OCI-LY7 (cell line): ENCODE results near the gene TGFBR2. TPM values are rescaled to one million over a fixed set of nuclear protein-coding genes. Genes with fewer than 3 reads are reported as not detected.

ENCODE experiments used
- BruUV-seq: library from RNA; stranded (reverse); fragments of 400-500 nt; replicated peaks from 2 replicates; lab custom pipeline; 2021; lab: Mats Ljungman, UMichigan
- CTCF ChIA-PET: fragments of 300-600 bp; sonication (Branson Sonifier 250); formaldehyde crosslinking; loops from one replicate; lab custom pipeline; 2022; ENCODE audit warnings: antibody characterized with exemption; ENCODE audit not compliant: unreplicated experiment; lab: Charles Lee
- POLR2A ChIA-PET: fragments of 300-600 bp; sonication (Branson Sonifier 250); formaldehyde crosslinking; loops from one replicate; lab custom pipeline; 2022; ENCODE audit warnings: antibody characterized with exemption; lab: Charles Lee
- DNase-seq: peaks from one replicate; pipeline ENCODE4 v3.0.0-alpha.2; 2015; ENCODE audit warnings: low spot score
- H2AFZ ChIP-seq: fragments of 200-600 bp; sonication (generic), shearing (Covaris generic); 2 replicates; pipeline ENCODE4 v1.6.1; 2014; ENCODE audit warnings: mild to moderate bottlenecking, antibody characterized with exemption, low read length, moderate library complexity
- H3K27ac ChIP-seq: fragments of 200-600 bp; sonication (generic); 2 replicates; pipeline ENCODE4 v1.5.1; 2014; ENCODE audit warnings: mixed run types, low read depth, mild to moderate bottlenecking, moderate library complexity, low read length, inconsistent platforms; ENCODE audit not compliant: poor library complexity, severe bottlenecking
- H3K36me3 ChIP-seq: fragments of 200-600 bp; sonication (generic); 2 replicates; pipeline ENCODE4 v1.6.1; 2014; ENCODE audit warnings: mild to moderate bottlenecking, antibody characterized with exemption, low read length, moderate library complexity, mixed read lengths; ENCODE audit not compliant: insufficient read depth
- H3K4me1 ChIP-seq: fragments of 200-600 bp; sonication (generic); 2 replicates; pipeline ENCODE4 v1.5.1; 2014; ENCODE audit warnings: mild to moderate bottlenecking, low read length; ENCODE audit not compliant: insufficient read depth, poor library complexity, severe bottlenecking
- H3K4me2 ChIP-seq: fragments of 200-600 bp; sonication (generic); 2 replicates; pipeline ENCODE4 v1.6.1; 2014; ENCODE audit warnings: mild to moderate bottlenecking, low read length
- H3K4me3 ChIP-seq: fragments of 200-600 bp; sonication (generic); 2 replicates; pipeline ENCODE4 v1.5.1; 2014; ENCODE audit warnings: mild to moderate bottlenecking, low read depth, low read length; ENCODE audit not compliant: poor library complexity, severe bottlenecking
- H3K79me2 ChIP-seq: fragments of 200-600 bp; sonication (generic); 2 replicates; pipeline ENCODE4 v1.6.1; 2016; ENCODE audit warnings: low read depth, mild to moderate bottlenecking, low read length, moderate library complexity, mixed read lengths; ENCODE audit not compliant: insufficient read depth
- H3K9me2 ChIP-seq: fragments of 200-600 bp; sonication (generic); 2 replicates; pipeline ENCODE4 v1.6.1; 2016; ENCODE audit warnings: mild to moderate bottlenecking, low read length, mixed read lengths; ENCODE audit not compliant: insufficient read depth
- H3K9me3 ChIP-seq: fragments of 200-600 bp; sonication (generic); 2 replicates; pipeline ENCODE4 v1.6.1; 2014; ENCODE audit warnings: mild to moderate bottlenecking, mixed run types, low read length, mixed read lengths
- H4K20me1 ChIP-seq: fragments of 200-600 bp; sonication (generic); 2 replicates; pipeline ENCODE4 v1.6.1; 2014; ENCODE audit warnings: mild to moderate bottlenecking, antibody characterized with exemption, low read length, moderate library complexity, mixed read lengths; ENCODE audit not compliant: insufficient read depth
- EZH2phosphoT487 ChIP-seq: fragments of 200-600 bp; sonication (generic); IDR thresholded peaks from 2 replicates; pipeline ENCODE4 v1.6.1; 2018; ENCODE audit warnings: low read depth, borderline replicate concordance, mild to moderate bottlenecking, mixed run types, antibody characterized with exemption, low read length, moderate library complexity, mixed read lengths
- intact Hi-C: fragments of 100-400 bp; cut with micrococcal nuclease; formaldehyde crosslinking; loops from one replicate; pipeline ENCODE4 v1.10.0; 2022; ENCODE audit not compliant: unreplicated experiment
- total RNA-seq, 2 experiments: library from RNA; depleted of rRNA in 1 of 2; stranded (reverse); fragments of >200 nt in 1 of 2; shearing (Covaris generic) in 1 of 2; gene quantifications; 2 replicates each; pipeline ENCODE4 v1.2.3, GENCODE V29; 2014 to 2022
- TF ChIP-seq, protein P1 (sequence below): fragments of 200-600 bp; sonication (generic); conservative IDR thresholded peaks from 2 replicates; pipeline ENCODE4 v1.5.1; 2014; ENCODE audit warnings: mild to moderate bottlenecking, antibody characterized with exemption, low read length, moderate library complexity, mixed read lengths

The TGFBR2 gene
- total RNA-seq, 2 experiments from 2014 or later, result 25.2 to 28.1 TPM

DNA sequence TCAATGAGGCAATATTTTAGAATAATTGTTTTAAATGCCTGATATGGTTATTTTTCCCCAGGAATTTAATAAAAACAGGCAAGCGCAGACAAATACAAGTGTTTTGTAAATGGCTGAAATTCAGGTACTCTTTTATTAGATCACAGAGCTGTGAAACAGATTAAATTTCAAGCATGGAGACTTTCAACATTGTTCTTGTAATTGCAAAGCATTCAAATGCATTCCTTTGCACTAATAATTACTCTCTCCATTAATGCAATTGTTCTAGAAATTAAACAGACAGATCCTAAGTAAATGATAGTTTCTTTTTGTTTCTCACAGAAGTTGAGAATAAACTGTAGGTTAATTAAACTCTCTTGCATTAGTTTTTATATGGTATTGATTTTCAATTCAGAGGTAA lies 42.4 kb upstream of the TGFBR2 start:
- no peak overlapping the region for H3K4me3 ChIP-seq
- intact Hi-C loops, result no loop called here
- H3K9me3 ChIP-seq, result no peaks in the 10 kb centered on the region
- H3K4me1 ChIP-seq, result no peaks in the 10 kb centered on the region
- no peaks in the 10 kb centered on the region for H3K36me3 ChIP-seq
- no peak for DNase-seq
- H3K79me2 ChIP-seq, result no peaks in the 10 kb centered on the region
- H3K4me2 ChIP-seq, result no peak overlapping the region
- ChIA-PET POLR2A (interaction anchor here (1.3 kb wide), 1 partner anchor 15 kb away, joined by 7 read pairs; no protein-coding TSS in a partner anchor), CTCF (no interaction called here)
- no peaks in the 10 kb centered on the region for H4K20me1 ChIP-seq
- H3K27ac ChIP-seq, result no peak overlapping the region
- BruUV-seq, result no TSS peak
- no peak for TF ChIP-seq EZH2phosphoT487
- TF ChIP-seq, protein P1, sequence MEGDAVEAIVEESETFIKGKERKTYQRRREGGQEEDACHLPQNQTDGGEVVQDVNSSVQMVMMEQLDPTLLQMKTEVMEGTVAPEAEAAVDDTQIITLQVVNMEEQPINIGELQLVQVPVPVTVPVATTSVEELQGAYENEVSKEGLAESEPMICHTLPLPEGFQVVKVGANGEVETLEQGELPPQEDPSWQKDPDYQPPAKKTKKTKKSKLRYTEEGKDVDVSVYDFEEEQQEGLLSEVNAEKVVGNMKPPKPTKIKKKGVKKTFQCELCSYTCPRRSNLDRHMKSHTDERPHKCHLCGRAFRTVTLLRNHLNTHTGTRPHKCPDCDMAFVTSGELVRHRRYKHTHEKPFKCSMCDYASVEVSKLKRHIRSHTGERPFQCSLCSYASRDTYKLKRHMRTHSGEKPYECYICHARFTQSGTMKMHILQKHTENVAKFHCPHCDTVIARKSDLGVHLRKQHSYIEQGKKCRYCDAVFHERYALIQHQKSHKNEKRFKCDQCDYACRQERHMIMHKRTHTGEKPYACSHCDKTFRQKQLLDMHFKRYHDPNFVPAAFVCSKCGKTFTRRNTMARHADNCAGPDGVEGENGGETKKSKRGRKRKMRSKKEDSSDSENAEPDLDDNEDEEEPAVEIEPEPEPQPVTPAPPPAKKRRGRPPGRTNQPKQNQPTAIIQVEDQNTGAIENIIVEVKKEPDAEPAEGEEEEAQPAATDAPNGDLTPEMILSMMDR, result no peak
- no peak overlapping the region for H2AFZ ChIP-seq
- no peaks in the 10 kb centered on the region for H3K9me2 ChIP-seq

DNA sequence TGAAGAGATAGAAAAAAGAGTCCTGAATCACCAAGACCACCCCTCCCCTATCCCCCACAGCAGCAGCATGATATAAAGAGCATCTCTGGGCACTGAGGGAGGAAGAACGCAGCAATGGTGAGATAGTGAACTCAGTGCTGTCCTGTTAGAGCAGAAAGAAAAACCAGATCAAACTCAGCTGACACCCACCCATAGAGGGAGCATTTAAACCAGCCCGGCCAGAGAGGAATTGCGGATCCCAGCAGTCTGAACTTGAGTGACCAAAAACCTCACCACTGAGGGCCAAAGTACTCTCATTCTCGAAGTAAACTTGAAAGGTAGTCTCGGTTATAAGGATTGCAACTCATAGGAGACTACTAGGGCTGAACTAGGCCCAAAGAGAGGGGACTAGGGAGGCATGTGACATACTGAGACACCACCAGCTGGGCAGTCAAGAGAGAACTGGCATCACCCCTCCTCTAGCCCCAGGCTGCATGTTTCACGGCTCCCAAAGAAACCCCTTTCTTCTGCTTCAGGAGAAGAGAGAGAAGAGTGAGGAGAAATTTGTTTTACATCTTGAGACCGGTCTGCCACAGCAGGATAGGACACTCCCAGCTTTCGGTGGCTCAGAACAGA lies 39.2 kb upstream of the TGFBR2 start:
- no peaks in the 10 kb centered on the region for H3K79me2 ChIP-seq
- POLR2A ChIA-PET, result interaction anchor here (1.9 kb wide), 1 partner anchor 11 kb away, joined by 5 read pairs; no protein-coding TSS in a partner anchor
- intact Hi-C loops, result no loop called here
- H3K4me1 ChIP-seq, result no peaks in the 10 kb centered on the region
- no peak for DNase-seq
- no peak overlapping the region for H2AFZ ChIP-seq
- H3K9me2 ChIP-seq, result no peaks in the 10 kb centered on the region
- CTCF ChIA-PET, result no interaction called here
- H3K4me3 ChIP-seq, result no peak overlapping the region
- no peaks in the 10 kb centered on the region for H3K9me3 ChIP-seq
- no peak for TF ChIP-seq EZH2phosphoT487
- TF ChIP-seq, protein P1, result 0 out of 2 replicates have a peak, but pooled peaks have one; percentile 23
- no TSS peak for BruUV-seq
- no peak overlapping the region for H3K27ac ChIP-seq
- H4K20me1 ChIP-seq, result no peaks in the 10 kb centered on the region
- no peaks in the 10 kb centered on the region for H3K36me3 ChIP-seq
- no peak overlapping the region for H3K4me2 ChIP-seq

DNA sequence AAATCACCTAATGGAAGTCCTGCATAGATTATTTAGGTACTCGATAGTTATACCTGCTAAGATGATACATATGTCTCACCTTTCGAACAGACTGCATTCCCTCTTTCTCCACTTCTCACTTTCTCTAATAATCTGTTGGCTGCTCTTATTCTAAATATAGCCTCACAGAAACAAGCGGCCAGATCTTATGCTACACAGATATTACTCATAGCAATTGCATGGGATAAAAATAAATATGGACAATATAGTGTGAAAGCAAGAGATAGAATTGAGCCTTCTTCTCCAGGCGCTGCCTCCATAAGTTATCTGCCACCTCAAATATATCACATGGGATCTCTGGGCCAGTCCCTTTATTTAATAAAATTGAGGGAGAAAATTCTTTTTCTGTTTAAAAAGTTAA lies 29.5 kb upstream of the TGFBR2 start:
- Histone ChIP-seq H3K9me2 (no peaks in the 10 kb centered on the region), H3K4me1 (no peaks in the 10 kb centered on the region), H3K4me2 (no peak overlapping the region), H4K20me1 (no peaks in the 10 kb centered on the region), H3K27ac (no peak overlapping the region), H3K4me3 (no peak overlapping the region), H2AFZ (no peak overlapping the region), H3K9me3 (no peaks in the 10 kb centered on the region), H3K36me3 (no peaks in the 10 kb centered on the region), H3K79me2 (no peaks in the 10 kb centered on the region)
- no TSS peak for BruUV-seq
- ChIA-PET CTCF (no interaction called here), POLR2A (no interaction called here)
- intact Hi-C loops, result loop anchor here (1.0 kb wide), 1 partner anchor 43 kb away; no protein-coding TSS in a partner anchor
- no peak for TF ChIP-seq EZH2phosphoT487
- TF ChIP-seq, protein P1, result no peak
- DNase-seq, result no peak
